HepG2 (cell line): ENCODE data around the gene SAMD14. TPM values are rescaled to one million over a fixed set of nuclear protein-coding genes. Genes with fewer than 3 reads are reported as not detected.

Source experiments
- CENPT ChIP-seq: sonication (generic); formaldehyde crosslinking; IDR thresholded peaks from 2 replicates; pipeline ENCODE4 v1.8.0; 2022; ENCODE audit warnings: low read depth, mild to moderate bottlenecking, moderate library complexity, missing genetic modification reagents
- DNMT3B ChIP-seq: conservative IDR thresholded peaks from 2 replicates; pipeline ENCODE4 v1.6.1; 2016; ENCODE audit warnings: missing biosample characterization, control low read depth
- DR1 ChIP-seq: sonication (generic); formaldehyde crosslinking; IDR thresholded peaks from 2 replicates; pipeline ENCODE4 v1.8.0; 2021; ENCODE audit warnings: mild to moderate bottlenecking, missing genetic modification reagents, inconsistent platforms
- ESRRA ChIP-seq: sonication (generic); formaldehyde crosslinking; IDR thresholded peaks from 2 replicates; pipeline ENCODE4 v1.5.1; 2020; ENCODE audit warnings: mild to moderate bottlenecking, low read depth, missing genetic modification reagents
- IKZF4 ChIP-seq: sonication (generic); formaldehyde crosslinking; IDR thresholded peaks from 2 replicates; pipeline ENCODE4 v1.5.1; 2020; ENCODE audit warnings: borderline replicate concordance, mild to moderate bottlenecking, low read depth, missing genetic modification reagents; ENCODE audit errors: not compliant biosample characterization
- IRX3 ChIP-seq: sonication (generic); formaldehyde crosslinking; IDR thresholded peaks from 2 replicates; pipeline ENCODE4 v1.8.1; 2023; ENCODE audit warnings: mild to moderate bottlenecking, low read depth, missing genetic modification reagents, borderline replicate concordance
- KDM5B ChIP-seq: sonication (generic); formaldehyde crosslinking; IDR thresholded peaks from 2 replicates; pipeline ENCODE4 v1.4.0; 2020; ENCODE audit warnings: missing genetic modification reagents, mild to moderate bottlenecking, borderline replicate concordance
- POGZ ChIP-seq: sonication (generic); formaldehyde crosslinking; IDR thresholded peaks from 2 replicates; pipeline ENCODE4 v1.4.0; 2020; ENCODE audit warnings: mild to moderate bottlenecking, missing genetic modification reagents
- PRPF4 ChIP-seq: fragments of 200-400 bp; formaldehyde crosslinking; IDR thresholded peaks from 2 replicates; pipeline ENCODE4 v1.6.1; 2016; ENCODE audit warnings: low read length, low read depth; ENCODE audit not compliant: poor library complexity, severe bottlenecking
- RAD21 ChIP-seq: fragments of 450-650 bp; formaldehyde crosslinking; IDR thresholded peaks from 2 replicates; pipeline ENCODE4 v1.5.0; 2020; ENCODE audit warnings: mild to moderate bottlenecking
- RARA ChIP-seq: IDR thresholded peaks from 2 replicates; pipeline ENCODE4 v1.6.1; 2016; ENCODE audit warnings: missing genetic modification reagents, missing compliant biosample characterization
- RCOR2 ChIP-seq: IDR thresholded peaks from 2 replicates; pipeline ENCODE4 v1.6.1; 2016; ENCODE audit warnings: missing biosample characterization, missing genetic modification reagents
- SP4 ChIP-seq: sonication (generic); formaldehyde crosslinking; IDR thresholded peaks from 2 replicates; pipeline ENCODE4 v1.8.1; 2023; ENCODE audit warnings: mild to moderate bottlenecking, missing genetic modification reagents
- SPEN ChIP-seq: sonication (generic); formaldehyde crosslinking; IDR thresholded peaks from 2 replicates; pipeline ENCODE4 v1.5.1; 2020; ENCODE audit warnings: low read depth, mild to moderate bottlenecking, missing genetic modification reagents
- YEATS4 ChIP-seq: sonication (generic); formaldehyde crosslinking; IDR thresholded peaks from 2 replicates; pipeline ENCODE4 v1.4.0; 2020; ENCODE audit warnings: missing genetic modification reagents, borderline replicate concordance
- ZFX ChIP-seq: sonication (generic); formaldehyde crosslinking; IDR thresholded peaks from 2 replicates; pipeline ENCODE4 v1.4.0; 2020; ENCODE audit warnings: mild to moderate bottlenecking, low read depth, missing genetic modification reagents, moderate library complexity
- ZNF235 ChIP-seq: sonication (generic); formaldehyde crosslinking; IDR thresholded peaks from 2 replicates; pipeline ENCODE4 v1.8.1; 2023; ENCODE audit warnings: mild to moderate bottlenecking, missing genetic modification reagents, borderline replicate concordance
- ZNF441 ChIP-seq: sonication (generic); formaldehyde crosslinking; IDR thresholded peaks from 2 replicates; pipeline ENCODE4 v1.7.0; 2021; ENCODE audit warnings: missing genetic modification reagents, borderline replicate concordance
- ZNF496 ChIP-seq: sonication (generic); formaldehyde crosslinking; IDR thresholded peaks from 2 replicates; pipeline ENCODE4 v1.8.1; 2023; ENCODE audit warnings: mild to moderate bottlenecking, moderate library complexity, missing genetic modification reagents; ENCODE audit not compliant: insufficient replicate concordance
- ZNF530 ChIP-seq: sonication (generic); formaldehyde crosslinking; IDR thresholded peaks from 2 replicates; pipeline ENCODE4 v1.5.0; 2020; ENCODE audit warnings: low read depth, mild to moderate bottlenecking, missing genetic modification reagents
- ZNF614 ChIP-seq: IDR thresholded peaks from 2 replicates; pipeline ENCODE4 v1.6.1; 2018; ENCODE audit warnings: missing biosample characterization, missing genetic modification reagents, inconsistent platforms, borderline replicate concordance
- ZNF792 ChIP-seq: IDR thresholded peaks from 2 replicates; pipeline ENCODE4 v1.6.1; 2016
- polyA plus RNA-seq, 8 experiments: library from polyadenylated mRNA; depleted of rRNA in 3 of 8; stranded (reverse) in 7 of 8; unstranded in 1 of 8; fragments of >200 nt; fragmentation: Illumina TruSeq in 4 of 8; extraction: Trizol in 4 of 8; gene quantifications; 2 replicates each; pipeline versions ENCODE4 v1.2.1 to v1.2.3, GENCODE V29; 2011 to 2016; ENCODE audit warnings: low read depth in 4 of 8, missing spikeins in 1 of 8, mixed read lengths in 1 of 8; ENCODE audit not compliant: insufficient read depth in 1 of 8
- total RNA-seq, 5 experiments: library from RNA; depleted of rRNA; stranded (reverse); fragments of >200 nt; fragmentation: Illumina TruSeq; extraction: Trizol; gene quantifications; 2 replicates each; pipeline ENCODE4 v1.2.3, GENCODE V29; 2016; ENCODE audit warnings: low read depth in 1 of 5
- TF ChIP-seq, protein P1 (sequence below): sonication (generic); formaldehyde crosslinking; IDR thresholded peaks from 2 replicates; pipeline ENCODE4 v1.4.0; 2020; ENCODE audit warnings: missing genetic modification reagents
- TF ChIP-seq, protein P2 (sequence below): sonication (generic); formaldehyde crosslinking; IDR thresholded peaks from 2 replicates; pipeline ENCODE4 v1.4.0; 2020; ENCODE audit warnings: missing genetic modification reagents
- TF ChIP-seq, protein P3 (sequence below), 2 experiments: sonication (generic) in 1 of 2; formaldehyde crosslinking in 1 of 2; IDR thresholded peaks; 2 replicates each; pipeline versions ENCODE4 v1.4.0 to v1.6.1; 2018 to 2020; ENCODE audit warnings: missing genetic modification reagents in 2 of 2, borderline replicate concordance in 1 of 2, low read depth in 1 of 2, mild to moderate bottlenecking in 1 of 2, missing biosample characterization in 1 of 2

SAMD14 gene
- total and polyA plus RNA-seq, 2 of the 13 experiments (the other 11 are each of a cell fraction or from before 2014, with no cell fraction given): 0.07 to 0.22 TPM

DNA sequence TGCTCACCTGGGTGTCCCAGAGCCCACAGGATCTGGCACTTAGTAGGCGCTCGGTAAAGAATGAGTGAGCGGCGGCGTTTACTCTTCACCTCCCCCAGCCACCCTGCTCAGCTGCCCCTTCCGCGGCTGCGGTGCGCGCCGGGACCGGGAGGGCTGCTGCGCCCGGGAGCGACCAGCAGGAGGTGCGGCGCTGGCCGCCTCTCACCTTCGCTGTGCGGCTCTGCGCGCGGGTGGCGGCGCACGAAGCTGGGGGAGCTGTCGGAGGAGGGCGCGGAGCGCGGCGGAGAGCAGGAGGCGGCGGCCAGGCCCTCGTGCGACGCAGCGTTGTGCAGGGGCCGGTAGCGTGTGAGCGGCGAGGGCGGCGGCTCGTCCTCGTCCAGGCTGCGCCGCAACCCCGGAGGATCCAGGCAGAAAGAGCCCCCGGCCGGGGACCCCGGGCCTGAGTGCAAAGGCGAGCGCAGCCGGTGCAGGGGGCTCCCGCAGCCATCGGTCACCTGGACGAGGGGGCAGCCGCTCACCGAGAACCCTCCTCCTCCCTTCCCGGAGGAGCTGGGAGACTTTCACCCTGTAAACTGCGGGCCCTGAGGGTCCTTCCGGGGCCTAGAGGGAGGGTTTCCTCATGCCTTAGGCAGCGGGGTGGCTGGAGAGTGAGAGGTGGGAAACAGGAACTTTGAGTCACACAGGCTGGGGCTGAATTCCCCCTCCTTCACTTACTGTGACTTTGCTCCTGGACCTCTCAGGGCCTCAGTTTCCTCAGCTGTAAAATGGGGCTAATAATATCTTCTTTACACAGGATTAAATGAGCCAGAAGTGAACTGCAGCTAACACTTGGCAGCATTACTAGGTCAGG lies 12.5 kb downstream of the SAMD14 start (continued):
- TF ChIP-seq ZFX (CRISPR knock-in tag) (peak; percentile 54), ZNF530 (CRISPR knock-in tag) (no peak), RCOR2 (CRISPR knock-in tag) (0 out of 2 replicates have a peak, but pooled peaks have one; percentile 15), IRX3 (CRISPR knock-in tag) (no peak), RAD21 (CRISPR knock-in tag) (peak; percentile 90), ZNF792 (peak; percentile 42; the same call in 1 of the 2 replicates), PRPF4 (peak; percentile 5), DNMT3B (CRISPR knock-in tag) (no peak), POGZ (CRISPR knock-in tag) (0 out of 2 replicates have a peak, but pooled peaks have one; percentile 47), SPEN (CRISPR knock-in tag) (peak; percentile 58; the same call in 1 of the 2 replicates), KDM5B (CRISPR knock-in tag) (peak; percentile 43; the same call in 1 of the 2 replicates), DR1 (0 out of 2 replicates have a peak, but pooled peaks have one; percentile 22), ZNF441 (CRISPR knock-in tag) (0 out of 2 replicates have a peak, but pooled peaks have one; percentile 51), CENPT (CRISPR knock-in tag) (peak; percentile 72; the same call in 1 of the 2 replicates), IKZF4 (peak; percentile 82), YEATS4 (CRISPR knock-in tag) (peak; percentile 26; the same call in 1 of the 2 replicates), ESRRA (CRISPR knock-in tag) (0 out of 2 replicates have a peak, but pooled peaks have one; percentile 50), ZNF235 (CRISPR knock-in tag) (0 out of 2 replicates have a peak, but pooled peaks have one; percentile 59), ZNF496 (CRISPR knock-in tag) (no peak), RARA (CRISPR knock-in tag) (0 out of 2 replicates have a peak, but pooled peaks have one; percentile 27), ZNF614 (CRISPR knock-in tag) (peak; percentile 53; the same call in 1 of the 2 replicates), SP4 (CRISPR knock-in tag) (peak; percentile 22; the same call in 1 of the 2 replicates)
- TF ChIP-seq, protein P1, sequence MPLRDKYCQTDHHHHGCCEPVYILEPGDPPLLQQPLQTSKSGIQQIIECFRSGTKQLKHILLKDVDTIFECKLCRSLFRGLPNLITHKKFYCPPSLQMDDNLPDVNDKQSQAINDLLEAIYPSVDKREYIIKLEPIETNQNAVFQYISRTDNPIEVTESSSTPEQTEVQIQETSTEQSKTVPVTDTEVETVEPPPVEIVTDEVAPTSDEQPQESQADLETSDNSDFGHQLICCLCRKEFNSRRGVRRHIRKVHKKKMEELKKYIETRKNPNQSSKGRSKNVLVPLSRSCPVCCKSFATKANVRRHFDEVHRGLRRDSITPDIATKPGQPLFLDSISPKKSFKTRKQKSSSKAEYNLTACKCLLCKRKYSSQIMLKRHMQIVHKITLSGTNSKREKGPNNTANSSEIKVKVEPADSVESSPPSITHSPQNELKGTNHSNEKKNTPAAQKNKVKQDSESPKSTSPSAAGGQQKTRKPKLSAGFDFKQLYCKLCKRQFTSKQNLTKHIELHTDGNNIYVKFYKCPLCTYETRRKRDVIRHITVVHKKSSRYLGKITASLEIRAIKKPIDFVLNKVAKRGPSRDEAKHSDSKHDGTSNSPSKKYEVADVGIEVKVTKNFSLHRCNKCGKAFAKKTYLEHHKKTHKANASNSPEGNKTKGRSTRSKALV (CRISPR knock-in tag): peak; percentile 96
- TF ChIP-seq, protein P2, sequence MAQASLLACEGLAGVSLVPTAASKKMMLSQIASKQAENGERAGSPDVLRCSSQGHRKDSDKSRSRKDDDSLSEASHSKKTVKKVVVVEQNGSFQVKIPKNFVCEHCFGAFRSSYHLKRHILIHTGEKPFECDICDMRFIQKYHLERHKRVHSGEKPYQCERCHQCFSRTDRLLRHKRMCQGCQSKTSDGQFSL (CRISPR knock-in tag): peak; percentile 41; the same call in 1 of the 2 replicates
- TF ChIP-seq, protein P3, sequence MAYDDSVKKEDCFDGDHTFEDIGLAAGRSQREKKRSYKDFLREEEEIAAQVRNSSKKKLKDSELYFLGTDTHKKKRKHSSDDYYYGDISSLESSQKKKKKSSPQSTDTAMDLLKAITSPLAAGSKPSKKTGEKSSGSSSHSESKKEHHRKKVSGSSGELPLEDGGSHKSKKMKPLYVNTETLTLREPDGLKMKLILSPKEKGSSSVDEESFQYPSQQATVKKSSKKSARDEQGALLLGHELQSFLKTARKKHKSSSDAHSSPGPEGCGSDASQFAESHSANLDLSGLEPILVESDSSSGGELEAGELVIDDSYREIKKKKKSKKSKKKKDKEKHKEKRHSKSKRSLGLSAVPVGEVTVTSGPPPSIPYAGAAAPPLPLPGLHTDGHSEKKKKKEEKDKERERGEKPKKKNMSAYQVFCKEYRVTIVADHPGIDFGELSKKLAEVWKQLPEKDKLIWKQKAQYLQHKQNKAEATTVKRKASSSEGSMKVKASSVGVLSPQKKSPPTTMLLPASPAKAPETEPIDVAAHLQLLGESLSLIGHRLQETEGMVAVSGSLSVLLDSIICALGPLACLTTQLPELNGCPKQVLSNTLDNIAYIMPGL (CRISPR knock-in tag; IDR thresholded peaks at IDR 0.05; ENCODE audit: borderline replicate concordance in 1 of 2, low read depth in 1 of 2): peak; percentile 82 to 83; a peak in 3 of 4 replicates
